Measurements from ENCODE around the gene KIAA0825. TPM values are rescaled to one million over a fixed set of nuclear protein-coding genes. Genes with fewer than 3 reads are reported as not detected.

KIAA0825 gene
- total RNA-seq, 1 experiment from 2014 or later, result 1.6 TPM

GRCh38 chr5:94615862-94616261 is 2.5 kb downstream of the KIAA0825 start:
- H3K27me3 ChIP-seq (ENCODE audit: control insufficient read depth, insufficient read depth, low read length), result no peaks in the 10 kb centered on the region
- no peak overlapping the region for H3K4me3 ChIP-seq (ENCODE audit: low read depth in 2 of 2, low read length in 2 of 2)
- H3K27ac ChIP-seq (ENCODE audit: low read length), result no peak overlapping the region
- DNase-seq (ENCODE audit: low read depth, low spot score), result no peak
- in situ Hi-C loops (cut with HindIII; ENCODE audit: low pct_unique_long_range_greater_than_20kb, low sequenced_read_pairs) (no loop called here), intact Hi-C loops (cut with micrococcal nuclease; ENCODE audit: unreplicated experiment) (loop anchor here (1.0 to 5.0 kb wide), 2 partner anchors 15 to 76 kb away; no protein-coding TSS in a partner anchor)
- TF ChIP-seq CTCF (IDR thresholded peaks at IDR 0.05) (no peak), REST (IDR thresholded peaks at IDR 0.05; ENCODE audit: insufficient read depth in 1 of 2, low read depth in 2 of 2, low read length in 1 of 2) (no peak), SIN3A (IDR thresholded peaks at IDR 0.05; ENCODE audit: borderline replicate concordance, insufficient read depth, low read depth, low read length) (no peak), POLR2AphosphoS5 (IDR thresholded peaks at IDR 0.05; ENCODE audit: low read depth, low read length) (no peak), TCF7L2 (IDR thresholded peaks at IDR 0.05; ENCODE audit: low read depth, low read length) (no peak)
- ChIA-PET CTCF (no interaction called here), POLR2A (no interaction called here)
- peaks cover 7% of the 10 kb centered on the region for H3K4me1 ChIP-seq (ENCODE audit: control insufficient read depth, insufficient read depth, low read length)
- BruUV-seq (replicated peaks), result no TSS peak
- no peaks in the 10 kb centered on the region; the same call in 1 of the 2 replicates for H3K36me3 ChIP-seq (ENCODE audit: control insufficient read depth, insufficient read depth, low read length)
- ATAC-seq, result no peak
- no peaks in the 10 kb centered on the region for H3K9me3 ChIP-seq (ENCODE audit: control insufficient read depth, insufficient read depth, low read depth, low read length)

GRCh38 chr5:94614156-94614805 is 4.1 kb downstream of the KIAA0825 start:
- Histone ChIP-seq H3K9me3 (ENCODE audit: control insufficient read depth, insufficient read depth, low read depth, low read length) (no peaks in the 10 kb centered on the region), H3K36me3 (ENCODE audit: control insufficient read depth, insufficient read depth, low read length) (no peaks in the 10 kb centered on the region; the same call in 1 of the 2 replicates), H3K4me1 (ENCODE audit: control insufficient read depth, insufficient read depth, low read length) (peaks cover 7% of the 10 kb centered on the region), H3K4me3 (ENCODE audit: low read depth in 2 of 2, low read length in 2 of 2) (no peak overlapping the region), H3K27me3 (ENCODE audit: control insufficient read depth, insufficient read depth, low read length) (no peaks in the 10 kb centered on the region), H3K27ac (ENCODE audit: low read length) (no peak overlapping the region)
- in situ Hi-C loops (cut with HindIII; ENCODE audit: low pct_unique_long_range_greater_than_20kb, low sequenced_read_pairs), result no loop called here
- intact Hi-C loops (cut with micrococcal nuclease; ENCODE audit: unreplicated experiment), result no loop called here
- ATAC-seq (no peak), DNase-seq (ENCODE audit: low read depth, low spot score) (no peak)
- no peak for TF ChIP-seq TCF7L2 (IDR thresholded peaks at IDR 0.05; ENCODE audit: low read depth, low read length)
- no peak for TF ChIP-seq REST (IDR thresholded peaks at IDR 0.05; ENCODE audit: insufficient read depth in 1 of 2, low read depth in 2 of 2, low read length in 1 of 2)
- TF ChIP-seq CTCF (IDR thresholded peaks at IDR 0.05), result no peak
- TF ChIP-seq SIN3A (IDR thresholded peaks at IDR 0.05; ENCODE audit: borderline replicate concordance, insufficient read depth, low read depth, low read length), result no peak
- no peak for TF ChIP-seq POLR2AphosphoS5 (IDR thresholded peaks at IDR 0.05; ENCODE audit: low read depth, low read length)
- no TSS peak for BruUV-seq (replicated peaks)
- ChIA-PET POLR2A (no interaction called here), CTCF (no interaction called here)

Data from Panc1 (cell line).